NT2/D1 (cell line): ENCODE data around the gene EBNA1BP2.

ENCODE experiments used
- DNase-seq: peaks from one replicate; pipeline ENCODE4 v3.0.0-alpha.2; 2011; ENCODE audit warnings: low read depth, low spot score
- H3K27me3 ChIP-seq: 2 replicates; pipeline ENCODE4 v1.6.0; 2011; ENCODE audit warnings: mild to moderate bottlenecking; ENCODE audit not compliant: insufficient read length, insufficient read depth
- H3K36me3 ChIP-seq: 2 replicates; pipeline ENCODE4 v1.6.1; 2011; ENCODE audit warnings: mild to moderate bottlenecking, low read length, mixed read lengths; ENCODE audit not compliant: insufficient read depth, insufficient read length
- H3K4me1 ChIP-seq: 2 replicates; pipeline ENCODE4 v1.5.1; 2011; ENCODE audit not compliant: insufficient read depth, insufficient read length
- H3K4me3 ChIP-seq: 2 replicates; pipeline ENCODE4 v1.5.1; 2011; ENCODE audit warnings: low read depth; ENCODE audit not compliant: insufficient read length
- H3K9ac ChIP-seq: 2 replicates; pipeline ENCODE4 v1.6.0; 2011; ENCODE audit warnings: low read depth; ENCODE audit not compliant: insufficient read length
- H3K9me3 ChIP-seq: 2 replicates; pipeline ENCODE4 v1.5.1; 2011; ENCODE audit warnings: mild to moderate bottlenecking, low read length; ENCODE audit not compliant: insufficient read depth
- SUZ12 ChIP-seq: IDR thresholded peaks from 2 replicates; pipeline ENCODE4 v1.6.1; 2011; ENCODE audit not compliant: insufficient read length, insufficient read depth; ENCODE audit errors: extremely low read depth
- YY1 ChIP-seq: IDR thresholded peaks from 2 replicates; pipeline ENCODE4 v1.6.1; 2011; ENCODE audit not compliant: insufficient read length, insufficient read depth
- ZNF274 ChIP-seq: IDR thresholded peaks from 2 replicates; pipeline ENCODE4 v1.6.1; 2011; ENCODE audit warnings: mild to moderate bottlenecking, low read depth, low read length

The EBNA1BP2 gene

GRCh38 chr1:43137445-43138052, 34.5 kb downstream of the EBNA1BP2 start:
- H3K9ac ChIP-seq, result no peak overlapping the region
- H3K36me3 ChIP-seq, result no peaks in the 10 kb centered on the region
- H3K4me1 ChIP-seq, result no peaks in the 10 kb centered on the region
- no peak for DNase-seq
- TF ChIP-seq SUZ12, result no peak
- no peak for TF ChIP-seq YY1
- no peak for TF ChIP-seq ZNF274
- peaks cover 47% of the 10 kb centered on the region for H3K9me3 ChIP-seq
- no peak overlapping the region for H3K4me3 ChIP-seq
- H3K27me3 ChIP-seq, result no peaks in the 10 kb centered on the region

GRCh38 chr1:43135857-43136781, 36.0 kb downstream of the EBNA1BP2 start:
- no peak overlapping the region for H3K9ac ChIP-seq
- H3K4me3 ChIP-seq, result no peak overlapping the region
- DNase-seq, result no peak
- TF ChIP-seq YY1 (no peak), SUZ12 (no peak), ZNF274 (no peak)
- peaks cover 4% of the 10 kb centered on the region for H3K36me3 ChIP-seq
- no peaks in the 10 kb centered on the region for H3K27me3 ChIP-seq
- no peaks in the 10 kb centered on the region for H3K4me1 ChIP-seq
- H3K9me3 ChIP-seq, result peaks cover 52% of the 10 kb centered on the region

- TF ChIP-seq ZNF274 (no peak), YY1 (no peak), SUZ12 (no peak)
- no peaks in the 10 kb centered on the region for H3K4me1 ChIP-seq
- DNase-seq, result no peak
- H3K9me3 ChIP-seq, result peaks cover 46% of the 10 kb centered on the region
- peaks cover 8% of the 10 kb centered on the region for H3K36me3 ChIP-seq
- H3K4me3 ChIP-seq, result no peak overlapping the region
- no peaks in the 10 kb centered on the region for H3K27me3 ChIP-seq
- no peak overlapping the region for H3K9ac ChIP-seq
Measured at GRCh38 chr1:43134640-43135039, 37.5 kb downstream of the EBNA1BP2 start.

- H3K9ac ChIP-seq, result no peak overlapping the region
- H3K4me3 ChIP-seq, result no peak overlapping the region
- no peak for DNase-seq
- TF ChIP-seq YY1 (no peak), ZNF274 (no peak), SUZ12 (no peak)
- H3K27me3 ChIP-seq, result no peaks in the 10 kb centered on the region
- H3K4me1 ChIP-seq, result no peaks in the 10 kb centered on the region
- peaks cover 42% of the 10 kb centered on the region for H3K9me3 ChIP-seq
- H3K36me3 ChIP-seq, result peaks cover 8% of the 10 kb centered on the region
Measured at GRCh38 chr1:43134068-43134467, 38.0 kb downstream of the EBNA1BP2 start.

GRCh38 chr1:43129426-43129825, 42.7 kb downstream of the EBNA1BP2 start:
- H3K9ac ChIP-seq, result no peak overlapping the region
- H3K27me3 ChIP-seq, result no peaks in the 10 kb centered on the region
- TF ChIP-seq YY1, result no peak
- no peak for TF ChIP-seq ZNF274
- no peak for TF ChIP-seq SUZ12
- H3K9me3 ChIP-seq, result peaks cover 54% of the 10 kb centered on the region
- no peak overlapping the region for H3K4me3 ChIP-seq
- no peak for DNase-seq
- H3K36me3 ChIP-seq, result peaks cover 8% of the 10 kb centered on the region
- no peaks in the 10 kb centered on the region for H3K4me1 ChIP-seq

GRCh38 chr1:43128816-43129215, 43.3 kb downstream of the EBNA1BP2 start:
- DNase-seq, result no peak
- H3K4me3 ChIP-seq, result no peak overlapping the region
- no peaks in the 10 kb centered on the region for H3K4me1 ChIP-seq
- H3K9ac ChIP-seq, result no peak overlapping the region
- peaks cover 54% of the 10 kb centered on the region for H3K9me3 ChIP-seq
- peaks cover 8% of the 10 kb centered on the region for H3K36me3 ChIP-seq
- H3K27me3 ChIP-seq, result no peaks in the 10 kb centered on the region
- no peak for TF ChIP-seq SUZ12
- no peak for TF ChIP-seq ZNF274
- TF ChIP-seq YY1, result no peak

- Histone ChIP-seq H3K4me1 (no peaks in the 10 kb centered on the region), H3K4me3 (no peak overlapping the region), H3K36me3 (no peaks in the 10 kb centered on the region), H3K27me3 (no peaks in the 10 kb centered on the region), H3K9me3 (peaks cover 58% of the 10 kb centered on the region), H3K9ac (no peak overlapping the region)
- DNase-seq, result no peak
- TF ChIP-seq YY1 (no peak), ZNF274 (no peak), SUZ12 (no peak)
Measured at GRCh38 chr1:43123031-43123430, 49.1 kb downstream of the EBNA1BP2 start.
